GM04503 (cell line): Measurements from ENCODE around the gene ZEB1.

Experiments
- DNase-seq: peaks from one replicate; pipeline ENCODE4 v3.0.0-alpha.2; 2012; ENCODE audit warnings: low read depth

The ZEB1 gene

DNA sequence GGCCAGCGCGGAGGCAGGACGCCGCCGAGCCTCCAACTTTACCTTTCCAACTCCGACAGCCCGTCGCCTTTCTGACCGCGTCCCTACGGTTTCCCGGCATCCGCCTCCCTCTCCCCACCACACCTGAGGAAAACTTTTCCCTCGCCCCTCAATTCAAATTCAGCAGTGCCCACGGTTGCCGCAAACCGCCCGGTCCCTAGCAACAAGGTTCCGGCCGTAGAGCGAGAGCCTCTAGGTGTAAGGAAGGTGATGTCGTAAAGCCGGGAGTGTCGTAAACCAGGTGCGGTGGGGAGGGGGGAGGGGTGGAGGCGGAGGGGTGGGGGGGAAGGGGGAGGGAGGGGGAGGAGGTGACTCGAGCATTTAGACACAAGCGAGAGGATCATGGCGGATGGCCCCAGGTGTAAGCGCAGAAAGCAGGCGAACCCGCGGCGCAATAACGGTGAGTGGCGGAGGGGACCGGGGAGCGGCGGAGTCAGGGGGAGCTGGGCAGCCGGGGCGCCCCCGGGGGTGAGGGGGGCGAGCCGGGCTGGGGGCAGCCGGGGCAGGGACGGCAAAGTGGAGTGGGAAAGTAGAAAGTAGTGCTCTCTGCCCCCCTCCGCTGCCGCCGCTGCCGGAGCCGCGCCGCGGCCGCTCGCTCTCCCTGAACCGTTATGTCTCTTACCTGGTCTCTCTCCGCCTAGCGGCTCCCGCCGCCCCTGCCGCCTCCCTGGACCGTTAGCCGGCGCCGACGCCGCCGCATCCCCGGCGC is at the start of gene ZEB1:
TSS of gene ZEB1 (plus strand) at position 363 of the 748 bp plus-strand sequence. CDS start at position 382, 19 bp downstream.
- peak; percentile 51 for DNase-seq

DNA sequence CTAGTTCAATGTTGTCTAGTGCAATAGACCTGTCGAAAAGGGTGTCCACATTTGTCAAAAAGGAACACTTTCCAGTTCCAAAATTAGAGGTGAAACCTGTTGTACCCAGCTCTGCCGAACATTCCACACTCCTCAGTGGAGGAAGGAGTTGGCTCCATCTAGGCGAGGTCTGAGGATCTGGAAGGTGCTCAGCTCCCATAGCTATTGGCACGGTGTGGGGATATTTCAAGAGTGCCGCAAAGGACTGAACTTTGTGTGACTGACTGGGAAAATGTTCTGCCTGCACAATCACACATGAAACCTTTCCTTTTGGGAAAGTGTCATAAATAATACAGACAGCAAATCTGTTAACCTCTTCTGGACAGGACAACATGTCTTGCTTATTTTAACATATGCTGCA is 48.1 kb upstream of the ZEB1 start:
- no peak for DNase-seq

DNA sequence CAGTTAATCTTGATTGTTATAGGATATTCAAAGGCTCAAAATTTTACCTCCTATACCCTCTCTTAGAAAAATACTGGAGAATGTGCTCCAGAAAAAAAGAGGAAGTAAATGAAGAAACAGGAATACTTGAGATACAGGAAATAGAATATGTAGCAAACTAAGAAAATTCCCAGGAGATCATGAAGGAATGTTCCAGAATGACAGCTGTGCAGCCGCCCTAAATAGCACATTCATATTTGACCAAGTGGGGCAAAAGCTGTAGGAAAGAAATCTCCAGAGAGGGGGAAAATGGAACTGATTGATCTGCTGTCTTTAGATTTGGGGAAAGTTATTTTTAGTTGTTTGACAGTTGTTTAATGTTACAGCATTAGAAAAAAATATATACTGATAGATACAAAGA is 46.2 kb upstream of the ZEB1 start:
- DNase-seq: no peak

DNA sequence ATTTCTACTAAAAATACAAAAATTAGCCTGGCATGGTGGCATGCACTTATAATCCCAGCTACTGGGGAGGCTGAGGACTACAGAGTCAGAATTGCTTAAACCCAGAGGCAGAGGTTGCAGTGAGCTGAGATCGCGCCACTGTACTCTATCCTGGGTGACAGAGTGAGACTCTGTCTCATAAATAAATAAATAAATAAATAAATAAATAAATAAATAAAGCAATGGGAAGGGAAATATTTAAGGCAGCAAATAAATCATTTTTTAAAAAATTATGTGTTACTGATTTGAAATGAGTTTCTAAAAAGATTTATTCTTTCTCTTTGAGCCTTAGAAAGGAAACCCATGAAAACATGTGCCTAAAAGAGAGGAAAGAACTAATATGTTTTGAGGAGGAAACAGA is 45.2 kb upstream of the ZEB1 start:
- no peak for DNase-seq

DNA sequence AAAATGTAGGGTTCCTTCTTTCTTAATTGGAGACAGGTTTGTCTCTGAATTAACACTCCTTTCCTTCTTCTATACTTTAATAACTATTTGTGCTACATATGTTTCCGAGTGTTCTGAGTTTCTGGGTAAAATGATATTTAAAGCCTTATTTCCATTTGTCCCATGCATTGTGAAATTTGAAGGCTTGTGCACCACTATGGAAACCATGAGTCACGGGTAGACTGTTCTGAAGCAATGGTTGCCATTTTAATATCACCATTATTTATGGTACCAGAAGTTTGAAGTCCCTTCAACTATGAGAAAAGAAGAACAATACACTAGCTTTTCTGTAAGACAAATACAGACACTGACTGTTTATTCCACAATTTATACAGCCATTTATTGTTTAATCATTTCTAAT is 44.7 kb upstream of the ZEB1 start:
- no peak for DNase-seq

DNA sequence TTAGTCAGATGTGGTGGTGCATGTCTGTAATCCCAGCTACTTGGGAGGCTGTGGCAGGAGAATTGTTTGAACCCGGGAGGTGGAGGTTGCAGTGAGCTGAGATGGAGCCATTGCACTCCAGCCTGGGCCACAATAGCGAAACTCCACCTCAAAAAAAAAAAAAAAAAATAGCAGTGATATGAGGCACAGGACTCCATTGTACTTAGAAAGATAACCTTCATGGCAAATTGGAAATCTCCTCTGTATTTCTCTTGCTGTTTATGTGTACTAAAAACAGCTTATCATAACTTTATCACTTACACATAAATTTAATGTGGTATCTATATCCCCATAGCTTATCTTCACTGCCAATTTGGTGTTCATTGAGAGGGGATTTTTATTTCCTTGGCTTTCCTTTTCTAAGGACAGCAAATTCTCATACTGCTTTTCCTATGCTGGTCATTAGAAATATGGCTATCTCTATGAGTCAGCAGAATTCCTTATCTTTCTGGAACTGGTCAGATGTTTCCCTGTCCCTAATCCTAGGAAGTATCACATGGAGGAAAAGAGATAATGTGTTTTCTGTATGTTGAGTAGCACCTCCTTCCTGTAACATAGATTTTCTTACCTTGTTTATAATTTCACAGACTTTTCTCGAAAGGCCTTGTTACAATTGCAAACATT is 40.6 kb upstream of the ZEB1 start:
- no peak for DNase-seq

DNA sequence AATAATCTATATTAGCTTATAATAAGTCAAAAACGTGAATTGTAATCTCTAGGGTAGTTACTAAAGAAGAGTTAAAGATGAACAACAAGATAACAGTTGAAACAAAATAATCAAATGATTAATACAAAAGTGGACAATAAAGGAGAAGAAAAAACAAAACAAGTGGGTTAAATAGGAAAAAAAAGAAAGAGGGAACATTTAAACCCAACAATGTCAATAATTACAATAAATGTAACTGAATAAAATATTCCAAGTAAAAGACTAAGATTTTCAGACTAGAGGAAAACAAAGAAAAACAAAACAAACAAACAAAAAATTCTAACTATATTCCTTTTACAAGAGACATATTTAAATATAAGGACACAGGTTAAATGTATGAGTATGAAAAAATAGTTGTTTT is 38.0 kb upstream of the ZEB1 start:
- DNase-seq: no peak

DNA sequence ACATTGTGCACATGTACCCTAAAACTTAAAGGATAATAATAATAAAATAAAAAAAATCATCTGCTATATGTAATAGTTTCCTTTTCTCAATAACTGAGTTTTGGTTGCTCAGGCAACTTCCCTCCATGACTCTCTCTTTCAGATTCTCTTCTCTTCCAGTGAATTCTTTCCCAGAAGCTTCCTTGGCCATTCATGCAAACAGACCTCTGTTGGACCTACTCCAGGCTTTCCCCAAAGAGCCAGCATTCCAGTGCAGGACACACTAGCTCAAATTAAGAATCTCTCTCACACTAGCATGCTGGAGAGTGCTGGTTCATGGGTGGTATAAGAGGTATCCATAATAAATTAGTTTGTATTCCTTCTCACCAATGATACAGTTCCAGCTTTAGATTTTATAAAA is 31.0 kb upstream of the ZEB1 start:
- no peak for DNase-seq

DNA sequence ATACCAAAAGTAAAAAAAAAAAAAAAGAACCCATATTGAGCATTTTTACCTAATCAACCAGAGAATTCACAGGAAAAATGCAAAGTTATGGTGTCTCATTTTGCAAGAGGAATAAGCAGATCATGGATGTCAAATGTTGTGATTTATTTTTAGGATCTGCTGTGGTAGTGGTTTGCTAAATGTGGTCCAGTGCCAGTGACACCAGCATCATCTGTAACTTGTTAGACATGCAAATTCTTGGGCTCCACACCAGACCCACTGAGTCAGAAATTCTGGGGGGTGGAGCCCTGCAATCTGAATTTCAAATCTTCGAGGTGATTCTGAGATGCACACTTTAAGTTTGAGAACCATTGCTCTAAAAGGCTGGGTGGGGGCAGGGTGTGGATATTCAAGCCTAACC is 30.1 kb upstream of the ZEB1 start:
- peak; percentile 70 for DNase-seq

DNA sequence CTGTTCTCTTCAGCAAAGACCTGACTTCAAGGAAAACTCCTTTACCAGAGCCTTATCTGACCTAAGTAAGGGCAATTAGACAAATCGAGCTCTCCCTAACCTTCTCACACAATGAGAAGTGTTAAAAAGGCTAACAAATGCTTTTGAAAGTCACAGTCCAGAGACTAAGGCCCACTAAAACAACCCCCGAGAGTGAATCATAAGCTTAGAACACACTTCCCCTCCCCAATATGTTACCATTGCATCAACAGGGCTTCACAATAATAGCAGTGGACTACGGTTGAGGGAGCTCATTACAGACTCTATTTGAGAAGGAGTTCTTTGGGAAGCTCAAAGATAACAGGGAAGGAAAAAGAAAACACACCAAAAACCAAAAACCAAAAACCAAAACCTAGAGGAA is 28.6 kb upstream of the ZEB1 start:
- no peak for DNase-seq

DNA sequence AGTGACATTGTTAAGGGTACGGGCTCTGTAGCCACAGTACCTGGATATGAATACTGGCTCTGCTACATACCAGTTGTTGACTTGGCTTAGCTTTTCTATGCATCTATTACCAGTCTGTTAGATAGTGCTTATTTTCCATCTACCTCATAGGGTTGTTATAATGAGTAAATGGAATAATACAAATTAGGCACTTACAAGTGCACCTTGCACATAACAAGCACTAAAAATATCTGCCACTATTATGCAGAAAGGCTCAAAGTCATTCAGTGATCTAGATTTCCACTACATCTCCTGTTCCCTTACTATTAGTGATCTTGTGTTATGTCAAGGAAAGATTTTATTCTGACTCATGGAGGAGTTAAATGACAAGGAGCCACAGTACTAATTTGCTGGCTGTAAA is 27.9 kb upstream of the ZEB1 start:
- DNase-seq: no peak

DNA sequence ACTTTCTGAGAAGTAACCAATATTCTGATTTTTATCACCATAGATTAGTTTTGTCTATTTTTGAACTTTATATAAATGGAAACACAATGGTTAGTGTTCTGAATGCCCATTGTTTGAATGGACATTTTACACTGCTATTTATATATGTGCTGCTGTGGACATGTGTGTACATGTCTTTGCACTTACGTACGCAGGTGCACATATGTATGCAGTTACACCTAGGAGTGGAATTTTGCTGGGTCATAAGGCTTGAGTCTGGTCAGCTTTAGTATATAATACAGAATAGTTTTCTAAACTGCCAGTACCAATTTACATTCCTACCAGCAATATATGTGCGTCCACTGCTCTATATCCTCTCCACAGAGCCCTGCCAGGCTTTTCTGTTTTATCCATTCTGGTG is 24.5 kb upstream of the ZEB1 start:
- DNase-seq: no peak

DNA sequence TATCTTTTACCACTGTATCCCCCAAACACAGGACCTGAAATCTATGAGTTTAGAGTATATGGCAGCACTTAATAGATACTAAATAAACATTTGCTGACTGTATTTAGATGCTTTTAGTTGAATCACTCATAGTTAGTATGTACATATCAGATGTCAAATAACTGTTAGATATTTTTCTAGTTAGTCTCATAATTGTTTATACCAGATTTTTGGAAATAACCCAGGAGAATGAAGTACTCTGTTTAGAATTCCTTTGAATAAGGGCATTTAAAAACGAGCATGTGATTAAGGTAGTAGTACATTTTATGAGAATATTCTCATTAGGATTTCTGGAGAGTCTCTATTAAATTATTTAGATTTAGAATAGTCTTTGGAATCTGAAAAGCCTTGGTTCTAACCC is 22.3 kb upstream of the ZEB1 start:
- DNase-seq: no peak

DNA sequence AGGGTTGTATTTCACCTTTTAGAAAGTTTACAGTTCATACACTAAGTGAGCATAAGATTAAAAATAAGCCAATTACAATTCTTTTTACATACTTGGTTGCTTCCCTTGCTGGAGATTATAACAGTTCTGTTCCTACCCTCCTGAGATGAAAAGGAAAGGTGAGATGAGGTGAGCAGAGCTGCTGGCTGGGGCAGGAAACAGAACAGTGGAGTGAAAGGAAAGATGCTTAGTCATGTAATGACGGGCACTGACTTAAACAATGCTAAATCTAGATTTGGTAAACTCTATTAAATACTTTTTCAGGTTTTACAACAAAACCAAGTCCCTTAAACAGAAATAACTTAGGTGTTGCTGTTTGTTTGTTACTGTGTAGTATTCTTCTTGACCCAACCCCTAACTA is 19.9 kb upstream of the ZEB1 start:
- DNase-seq: no peak

DNA sequence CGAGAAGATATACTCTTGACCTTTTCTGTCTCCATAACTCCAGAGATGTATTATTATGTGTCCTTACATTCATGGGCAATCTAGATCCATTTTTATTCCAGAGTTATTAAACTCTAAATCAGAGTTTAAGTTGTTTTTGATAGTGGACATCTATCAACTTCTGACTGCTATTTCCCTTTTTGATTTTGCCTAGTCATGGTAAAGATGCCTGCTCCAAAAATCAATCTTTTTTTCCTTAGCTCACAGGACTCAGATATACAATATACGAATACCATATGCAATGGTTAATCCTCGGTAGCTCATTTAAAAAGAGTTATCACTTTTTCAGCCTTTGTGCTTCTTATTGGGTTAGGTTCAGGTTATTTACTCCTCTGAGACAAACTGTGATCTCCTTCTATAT is 15.8 kb upstream of the ZEB1 start:
- DNase-seq: no peak

DNA sequence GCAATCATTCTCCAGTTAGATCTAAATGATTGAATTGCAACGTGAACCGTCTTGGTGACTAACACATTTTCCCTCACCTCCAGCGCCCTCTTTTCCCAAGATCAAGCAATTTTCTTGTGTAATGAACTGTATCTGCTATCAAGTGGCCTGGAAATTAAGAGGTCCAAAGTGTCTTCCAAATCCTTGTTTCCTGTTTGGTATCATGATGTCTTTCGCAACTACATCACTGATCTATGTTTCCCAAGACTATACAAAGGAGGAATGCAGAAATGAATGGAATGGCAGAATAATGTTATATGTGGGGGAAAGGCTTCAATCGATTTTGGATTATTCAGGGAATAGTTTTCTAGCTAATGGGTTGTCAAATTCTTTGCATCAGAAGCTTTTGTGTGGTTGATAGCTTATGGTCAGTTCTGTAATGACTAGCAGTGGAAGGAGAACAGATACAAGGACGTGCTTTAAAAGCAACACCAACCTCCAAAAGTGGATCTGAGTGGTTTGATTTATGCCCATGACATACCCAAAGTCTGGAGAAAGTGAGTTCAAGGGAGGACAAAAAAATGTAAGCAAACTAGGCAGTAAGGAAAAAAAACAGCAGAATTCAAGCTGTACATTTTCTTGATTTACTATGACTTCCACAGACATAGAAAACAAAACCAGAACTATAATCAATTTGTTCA is 14.6 kb upstream of the ZEB1 start:
- DNase-seq: no peak

DNA sequence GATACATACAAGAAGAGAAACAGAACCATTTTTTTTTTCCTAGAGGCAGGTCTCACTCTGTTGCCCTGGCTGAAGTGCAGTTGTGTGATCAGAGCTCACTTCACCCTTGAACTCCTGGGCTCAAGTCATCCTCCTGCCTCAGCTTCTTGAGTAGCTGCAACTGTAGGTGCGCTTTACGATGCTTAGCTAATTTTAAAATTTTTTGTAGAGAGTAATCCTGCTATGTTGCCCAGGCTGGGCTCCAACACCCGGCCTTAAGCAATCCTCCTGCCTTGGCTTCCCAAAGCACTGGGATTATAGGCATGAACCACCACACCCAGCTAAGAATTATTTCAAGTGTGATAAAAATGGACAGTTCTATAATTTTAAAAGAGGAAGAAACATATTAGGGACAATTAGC is 5.6 kb upstream of the ZEB1 start:
- no peak for DNase-seq

DNA sequence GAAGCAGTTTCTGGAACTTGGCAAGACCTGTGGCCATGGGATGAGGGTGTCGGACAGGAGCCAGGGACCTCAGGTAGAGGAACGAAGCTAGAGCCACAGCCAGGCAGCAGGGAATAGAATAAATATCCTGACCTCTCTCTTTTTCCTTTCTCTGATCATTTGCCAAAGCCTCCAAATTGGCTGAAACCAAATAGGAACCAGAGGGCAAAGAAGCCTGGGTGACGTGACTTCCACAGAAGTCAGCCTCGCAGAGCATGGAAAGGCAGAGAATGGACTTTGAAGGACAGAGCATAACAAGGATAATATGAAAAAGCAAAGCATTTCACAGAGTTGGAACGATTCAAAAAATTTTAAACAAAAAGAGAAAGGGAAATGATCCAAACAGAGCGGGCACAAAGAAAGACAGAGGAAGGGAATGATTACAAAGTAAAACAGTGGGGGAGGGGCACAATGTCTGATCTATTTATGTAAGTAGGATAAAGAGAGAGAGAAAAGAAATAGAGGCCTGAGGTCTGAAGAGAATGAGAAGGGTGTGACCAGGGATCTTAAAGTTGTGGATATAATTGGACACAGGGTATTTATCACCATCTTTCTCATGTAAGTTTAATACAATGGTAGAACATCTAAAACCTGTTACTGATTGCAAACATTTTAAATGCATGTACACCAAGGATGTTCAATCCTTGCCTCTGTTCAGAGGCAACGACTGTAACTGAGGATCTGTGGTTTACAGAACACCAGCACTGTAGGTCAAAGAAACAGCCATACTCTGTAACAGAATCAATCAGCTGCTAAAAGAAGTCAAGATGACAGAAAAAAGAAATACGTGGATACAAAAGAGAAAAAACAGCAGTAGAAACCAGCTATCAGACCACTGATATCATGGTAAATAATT is 4.5 kb upstream of the ZEB1 start:
- DNase-seq: no peak

DNA sequence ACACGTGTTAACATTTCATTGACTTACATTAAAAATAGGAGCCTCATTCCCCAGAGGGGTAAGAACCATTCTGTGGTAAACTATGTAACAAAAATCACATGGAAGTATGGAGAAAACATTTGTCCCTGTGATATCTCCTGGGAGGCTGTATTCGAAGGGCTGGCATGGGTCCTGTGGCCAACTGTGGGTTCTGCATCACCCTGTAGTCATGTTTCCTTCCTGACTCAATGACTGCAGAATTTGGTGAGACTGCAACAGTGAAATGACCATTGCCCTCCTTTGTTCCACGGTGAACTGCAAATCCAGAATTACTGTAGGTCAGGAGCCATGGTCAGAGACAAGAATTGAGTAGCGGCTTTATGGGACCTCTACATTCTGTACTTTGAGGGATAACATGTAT is 3.6 kb upstream of the ZEB1 start:
- DNase-seq: peak; percentile 61

DNA sequence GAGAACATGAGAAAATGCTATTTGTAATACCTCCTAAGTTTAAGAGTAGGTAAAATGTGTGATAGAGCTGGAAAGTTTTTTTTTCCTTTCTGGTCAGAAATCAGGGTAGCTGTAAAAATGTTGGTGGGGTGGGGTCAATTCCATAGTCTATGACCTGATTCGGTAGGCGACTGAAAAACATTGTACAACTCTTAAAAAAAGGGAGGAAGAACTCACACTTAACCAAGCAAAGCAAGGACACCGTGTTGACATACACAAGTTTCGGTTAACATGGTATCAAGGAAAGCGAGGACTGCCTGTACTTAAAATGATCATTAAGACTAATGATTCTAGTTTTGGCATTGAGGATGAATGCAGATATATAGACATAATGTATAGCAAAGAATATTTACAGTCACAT is 1.8 kb upstream of the ZEB1 start:
- no peak for DNase-seq

DNA sequence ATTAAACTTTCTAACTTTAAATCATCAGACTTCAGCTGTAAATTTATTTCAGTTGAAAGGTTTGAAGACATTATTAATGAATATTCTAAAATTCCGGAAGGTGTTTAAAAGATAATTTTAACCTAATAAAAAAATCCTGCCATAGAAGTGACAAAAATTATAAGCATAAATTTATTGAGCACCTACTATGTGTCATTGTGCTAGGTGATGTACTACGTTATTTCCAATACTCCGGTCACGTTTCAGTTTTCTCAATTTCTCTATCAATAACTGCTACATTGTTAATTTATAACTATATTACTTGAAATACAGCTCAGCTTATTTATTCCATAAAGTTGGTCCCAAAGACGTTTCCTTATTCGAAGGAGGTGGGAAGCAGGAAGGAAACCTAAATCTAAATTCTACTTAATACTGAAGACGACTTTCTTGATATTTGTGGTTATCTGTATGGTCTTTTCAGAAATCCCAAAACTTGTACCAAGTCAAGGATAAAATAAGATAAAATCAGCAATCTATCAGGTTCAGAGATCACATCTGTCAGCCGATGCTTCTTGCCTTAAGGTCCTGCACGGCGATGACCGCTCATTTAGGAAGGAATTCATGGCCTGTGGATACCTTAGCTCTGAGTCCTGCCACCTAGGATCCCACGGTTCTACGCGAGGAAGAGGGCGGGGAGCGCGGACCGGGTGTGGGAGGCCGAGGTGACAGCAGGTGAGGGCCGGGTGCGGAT is 1.2 kb upstream of the ZEB1 start:
- DNase-seq: no peak

DNA sequence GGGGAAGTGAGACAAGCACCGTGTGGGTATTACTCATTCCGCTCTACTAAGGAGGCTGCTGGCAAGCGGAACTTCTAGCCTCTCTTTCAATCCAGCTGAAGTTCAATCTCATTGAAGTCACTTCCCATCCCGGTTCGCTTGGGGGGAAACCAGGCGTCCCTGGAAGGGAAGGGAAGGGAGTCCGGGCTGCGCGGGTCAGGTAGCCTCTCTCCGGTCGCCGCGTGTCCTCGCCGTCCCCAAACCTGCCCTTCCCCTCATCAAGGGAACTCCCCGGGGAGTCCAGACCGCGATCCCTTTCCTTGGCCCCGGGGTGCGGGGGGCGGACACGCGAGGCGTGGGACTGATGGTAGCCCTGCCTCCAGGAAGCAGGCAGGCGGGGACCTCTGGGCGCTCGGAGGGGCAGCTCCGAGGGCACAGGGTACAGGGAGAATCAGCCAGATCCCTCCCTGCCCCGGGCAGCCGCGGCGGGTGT is 598 bp upstream of the ZEB1 start:
- no peak for DNase-seq
